WTC11 (cell line): ENCODE data around the gene CYREN. TPM values are rescaled to one million over a fixed set of nuclear protein-coding genes. Genes with fewer than 3 reads are reported as not detected.

ENCODE experiments used
- ATAC-seq: fragments of 200-7000 bp; cut with Tn5 transposase; 2 replicates; pipeline ENCODE4 v1.10.0; 2021; ENCODE audit warnings: mild to moderate bottlenecking, moderate library complexity
- CTCF ChIA-PET: fragments of 300-600 bp; sonication (Branson Sonifier 250); formaldehyde crosslinking; loops from one replicate; lab custom pipeline; 2021; ENCODE audit warnings: antibody characterized with exemption; lab: Charles Lee
- POLR2A ChIA-PET: fragments of 350-600 bp; sonication (Branson Sonifier 250); formaldehyde crosslinking; loops from one replicate; lab custom pipeline; 2021; ENCODE audit warnings: antibody characterized with exemption; lab: Charles Lee
- DNase-seq: peaks from one replicate; pipeline ENCODE4 v3.0.0; 2021; ENCODE audit warnings: low spot score
- H3K27ac Mint-ChIP-seq: 2 replicates; pipeline ENCODE4 v1.8.0; 2021; ENCODE audit warnings: mixed read lengths
- H3K27me3 Mint-ChIP-seq: 2 replicates; pipeline ENCODE4 v1.8.0; 2021; ENCODE audit warnings: low read depth, mild to moderate bottlenecking, moderate library complexity, mixed read lengths
- H3K36me3 Mint-ChIP-seq: 2 replicates; pipeline ENCODE4 v1.8.0; 2021; ENCODE audit warnings: mixed read lengths
- H3K4me1 Mint-ChIP-seq: 2 replicates; pipeline ENCODE4 v1.8.0; 2022; ENCODE audit warnings: mixed read lengths
- H3K4me3 Mint-ChIP-seq: 2 replicates; pipeline ENCODE4 v1.8.0; 2021; ENCODE audit warnings: mild to moderate bottlenecking, moderate library complexity, mixed read lengths
- H3K9me3 Mint-ChIP-seq: 2 replicates; pipeline ENCODE4 v1.8.0; 2021; ENCODE audit warnings: mixed read lengths
- MAX ChIP-seq: sonication (generic); formaldehyde crosslinking; IDR thresholded peaks from 2 replicates; pipeline ENCODE4 v1.8.0; 2022; ENCODE audit warnings: mild to moderate bottlenecking, missing genetic modification reagents
- NFYB ChIP-seq: sonication (generic); formaldehyde crosslinking; conservative IDR thresholded peaks from 2 replicates; pipeline ENCODE4 v1.8.0; 2022; ENCODE audit warnings: low read depth, missing genetic modification reagents
- PRRX2 ChIP-seq: fragments of 250-450 bp; sonication (Bioruptor Pico); IDR thresholded peaks from 2 replicates; pipeline ENCODE4 v1.8.0; 2021; ENCODE audit warnings: mild to moderate bottlenecking
- RELA ChIP-seq: sonication (generic); formaldehyde crosslinking; IDR thresholded peaks from 2 replicates; pipeline ENCODE4 v1.8.1; 2022; ENCODE audit warnings: missing genetic modification reagents, mild to moderate bottlenecking, borderline replicate concordance
- SMAD3 ChIP-seq: sonication (generic); formaldehyde crosslinking; IDR thresholded peaks from 2 replicates; pipeline ENCODE4 v1.8.0; 2022; ENCODE audit warnings: missing genetic modification reagents, mild to moderate bottlenecking, borderline replicate concordance
- ZBTB21 ChIP-seq: sonication (generic); formaldehyde crosslinking; IDR thresholded peaks from 2 replicates; pipeline ENCODE4 v1.8.1; 2023; ENCODE audit warnings: mild to moderate bottlenecking, missing genetic modification reagents, borderline replicate concordance
- ZNF317 ChIP-seq: sonication (generic); formaldehyde crosslinking; IDR thresholded peaks from 2 replicates; pipeline ENCODE4 v1.8.1; 2023; ENCODE audit warnings: low read depth, mild to moderate bottlenecking, moderate library complexity, missing genetic modification reagents, borderline replicate concordance
- total RNA-seq: library from RNA; stranded (reverse); gene quantifications from 3 replicates; pipeline ENCODE4 v1.2.3, GENCODE V29; 2021
- TF ChIP-seq, protein P1 (sequence below): sonication (generic); formaldehyde crosslinking; IDR thresholded peaks from 2 replicates; pipeline ENCODE4 v1.8.1; 2023; ENCODE audit warnings: mild to moderate bottlenecking, missing genetic modification reagents, borderline replicate concordance
- TF ChIP-seq, protein P2 (sequence below): sonication (generic); formaldehyde crosslinking; IDR thresholded peaks from 2 replicates; pipeline ENCODE4 v1.8.0; 2023; ENCODE audit warnings: missing genetic modification reagents, mild to moderate bottlenecking, borderline replicate concordance
- TF ChIP-seq, protein P3 (sequence below): sonication (generic); formaldehyde crosslinking; IDR thresholded peaks from 2 replicates; pipeline ENCODE4 v1.8.0; 2022; ENCODE audit warnings: mild to moderate bottlenecking, missing genetic modification reagents
- TF ChIP-seq, protein P4 (sequence below): fragments of 250-450 bp; sonication (Bioruptor Pico); IDR thresholded peaks from 2 replicates; pipeline ENCODE4 v1.9.0; 2021; ENCODE audit warnings: mild to moderate bottlenecking, borderline replicate concordance
- TF ChIP-seq, protein P5 (sequence below): fragments of 250-450 bp; sonication (Bioruptor Pico); IDR thresholded peaks from 2 replicates; pipeline ENCODE4 v1.9.0; 2021; ENCODE audit warnings: mild to moderate bottlenecking

Gene CYREN
- total RNA-seq, 1 experiment from 2014 or later, result 37.9 TPM

- TF ChIP-seq, protein P1, sequence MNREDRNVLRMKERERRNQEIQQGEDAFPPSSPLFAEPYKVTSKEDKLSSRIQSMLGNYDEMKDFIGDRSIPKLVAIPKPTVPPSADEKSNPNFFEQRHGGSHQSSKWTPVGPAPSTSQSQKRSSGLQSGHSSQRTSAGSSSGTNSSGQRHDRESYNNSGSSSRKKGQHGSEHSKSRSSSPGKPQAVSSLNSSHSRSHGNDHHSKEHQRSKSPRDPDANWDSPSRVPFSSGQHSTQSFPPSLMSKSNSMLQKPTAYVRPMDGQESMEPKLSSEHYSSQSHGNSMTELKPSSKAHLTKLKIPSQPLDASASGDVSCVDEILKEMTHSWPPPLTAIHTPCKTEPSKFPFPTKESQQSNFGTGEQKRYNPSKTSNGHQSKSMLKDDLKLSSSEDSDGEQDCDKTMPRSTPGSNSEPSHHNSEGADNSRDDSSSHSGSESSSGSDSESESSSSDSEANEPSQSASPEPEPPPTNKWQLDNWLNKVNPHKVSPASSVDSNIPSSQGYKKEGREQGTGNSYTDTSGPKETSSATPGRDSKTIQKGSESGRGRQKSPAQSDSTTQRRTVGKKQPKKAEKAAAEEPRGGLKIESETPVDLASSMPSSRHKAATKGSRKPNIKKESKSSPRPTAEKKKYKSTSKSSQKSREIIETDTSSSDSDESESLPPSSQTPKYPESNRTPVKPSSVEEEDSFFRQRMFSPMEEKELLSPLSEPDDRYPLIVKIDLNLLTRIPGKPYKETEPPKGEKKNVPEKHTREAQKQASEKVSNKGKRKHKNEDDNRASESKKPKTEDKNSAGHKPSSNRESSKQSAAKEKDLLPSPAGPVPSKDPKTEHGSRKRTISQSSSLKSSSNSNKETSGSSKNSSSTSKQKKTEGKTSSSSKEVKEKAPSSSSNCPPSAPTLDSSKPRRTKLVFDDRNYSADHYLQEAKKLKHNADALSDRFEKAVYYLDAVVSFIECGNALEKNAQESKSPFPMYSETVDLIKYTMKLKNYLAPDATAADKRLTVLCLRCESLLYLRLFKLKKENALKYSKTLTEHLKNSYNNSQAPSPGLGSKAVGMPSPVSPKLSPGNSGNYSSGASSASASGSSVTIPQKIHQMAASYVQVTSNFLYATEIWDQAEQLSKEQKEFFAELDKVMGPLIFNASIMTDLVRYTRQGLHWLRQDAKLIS (CRISPR knock-in tag), result no peak
- TF ChIP-seq RELA (CRISPR knock-in tag) (no peak), ZBTB21 (CRISPR knock-in tag) (no peak), ZNF317 (CRISPR knock-in tag) (no peak), SMAD3 (CRISPR knock-in tag) (no peak)
- TF ChIP-seq, protein P2, sequence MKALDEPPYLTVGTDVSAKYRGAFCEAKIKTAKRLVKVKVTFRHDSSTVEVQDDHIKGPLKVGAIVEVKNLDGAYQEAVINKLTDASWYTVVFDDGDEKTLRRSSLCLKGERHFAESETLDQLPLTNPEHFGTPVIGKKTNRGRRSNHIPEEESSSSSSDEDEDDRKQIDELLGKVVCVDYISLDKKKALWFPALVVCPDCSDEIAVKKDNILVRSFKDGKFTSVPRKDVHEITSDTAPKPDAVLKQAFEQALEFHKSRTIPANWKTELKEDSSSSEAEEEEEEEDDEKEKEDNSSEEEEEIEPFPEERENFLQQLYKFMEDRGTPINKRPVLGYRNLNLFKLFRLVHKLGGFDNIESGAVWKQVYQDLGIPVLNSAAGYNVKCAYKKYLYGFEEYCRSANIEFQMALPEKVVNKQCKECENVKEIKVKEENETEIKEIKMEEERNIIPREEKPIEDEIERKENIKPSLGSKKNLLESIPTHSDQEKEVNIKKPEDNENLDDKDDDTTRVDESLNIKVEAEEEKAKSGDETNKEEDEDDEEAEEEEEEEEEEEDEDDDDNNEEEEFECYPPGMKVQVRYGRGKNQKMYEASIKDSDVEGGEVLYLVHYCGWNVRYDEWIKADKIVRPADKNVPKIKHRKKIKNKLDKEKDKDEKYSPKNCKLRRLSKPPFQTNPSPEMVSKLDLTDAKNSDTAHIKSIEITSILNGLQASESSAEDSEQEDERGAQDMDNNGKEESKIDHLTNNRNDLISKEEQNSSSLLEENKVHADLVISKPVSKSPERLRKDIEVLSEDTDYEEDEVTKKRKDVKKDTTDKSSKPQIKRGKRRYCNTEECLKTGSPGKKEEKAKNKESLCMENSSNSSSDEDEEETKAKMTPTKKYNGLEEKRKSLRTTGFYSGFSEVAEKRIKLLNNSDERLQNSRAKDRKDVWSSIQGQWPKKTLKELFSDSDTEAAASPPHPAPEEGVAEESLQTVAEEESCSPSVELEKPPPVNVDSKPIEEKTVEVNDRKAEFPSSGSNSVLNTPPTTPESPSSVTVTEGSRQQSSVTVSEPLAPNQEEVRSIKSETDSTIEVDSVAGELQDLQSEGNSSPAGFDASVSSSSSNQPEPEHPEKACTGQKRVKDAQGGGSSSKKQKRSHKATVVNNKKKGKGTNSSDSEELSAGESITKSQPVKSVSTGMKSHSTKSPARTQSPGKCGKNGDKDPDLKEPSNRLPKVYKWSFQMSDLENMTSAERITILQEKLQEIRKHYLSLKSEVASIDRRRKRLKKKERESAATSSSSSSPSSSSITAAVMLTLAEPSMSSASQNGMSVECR, result no peak
- TF ChIP-seq, protein P3, sequence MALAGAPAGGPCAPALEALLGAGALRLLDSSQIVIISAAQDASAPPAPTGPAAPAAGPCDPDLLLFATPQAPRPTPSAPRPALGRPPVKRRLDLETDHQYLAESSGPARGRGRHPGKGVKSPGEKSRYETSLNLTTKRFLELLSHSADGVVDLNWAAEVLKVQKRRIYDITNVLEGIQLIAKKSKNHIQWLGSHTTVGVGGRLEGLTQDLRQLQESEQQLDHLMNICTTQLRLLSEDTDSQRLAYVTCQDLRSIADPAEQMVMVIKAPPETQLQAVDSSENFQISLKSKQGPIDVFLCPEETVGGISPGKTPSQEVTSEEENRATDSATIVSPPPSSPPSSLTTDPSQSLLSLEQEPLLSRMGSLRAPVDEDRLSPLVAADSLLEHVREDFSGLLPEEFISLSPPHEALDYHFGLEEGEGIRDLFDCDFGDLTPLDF (CRISPR knock-in tag), result no peak
Observed at GRCh38 chr7:135178364-135178763, 7.9 kb upstream of the CYREN start (continued).

GRCh38 chr7:135177028-135177696 is 6.7 kb upstream of the CYREN start:
- ATAC-seq (peak; percentile 66), DNase-seq (no peak)
- Mint-ChIP-seq H3K9me3 (peaks cover 34% of the 10 kb centered on the region), H3K4me3 (no peak overlapping the region), H3K27me3 (no peaks in the 10 kb centered on the region), H3K36me3 (peaks cover 30% of the 10 kb centered on the region), H3K4me1 (peaks cover 21% of the 10 kb centered on the region), H3K27ac (peak overlapping the region; percentile 71)
- CTCF ChIA-PET, result interaction anchor here (1.3 kb wide), 1 partner anchor 13 kb away, joined by 3 read pairs; no protein-coding TSS in a partner anchor
- POLR2A ChIA-PET, result no interaction called here
- no peak for TF ChIP-seq PRRX2 (CRISPR knock-in tag)
- TF ChIP-seq, protein P4, sequence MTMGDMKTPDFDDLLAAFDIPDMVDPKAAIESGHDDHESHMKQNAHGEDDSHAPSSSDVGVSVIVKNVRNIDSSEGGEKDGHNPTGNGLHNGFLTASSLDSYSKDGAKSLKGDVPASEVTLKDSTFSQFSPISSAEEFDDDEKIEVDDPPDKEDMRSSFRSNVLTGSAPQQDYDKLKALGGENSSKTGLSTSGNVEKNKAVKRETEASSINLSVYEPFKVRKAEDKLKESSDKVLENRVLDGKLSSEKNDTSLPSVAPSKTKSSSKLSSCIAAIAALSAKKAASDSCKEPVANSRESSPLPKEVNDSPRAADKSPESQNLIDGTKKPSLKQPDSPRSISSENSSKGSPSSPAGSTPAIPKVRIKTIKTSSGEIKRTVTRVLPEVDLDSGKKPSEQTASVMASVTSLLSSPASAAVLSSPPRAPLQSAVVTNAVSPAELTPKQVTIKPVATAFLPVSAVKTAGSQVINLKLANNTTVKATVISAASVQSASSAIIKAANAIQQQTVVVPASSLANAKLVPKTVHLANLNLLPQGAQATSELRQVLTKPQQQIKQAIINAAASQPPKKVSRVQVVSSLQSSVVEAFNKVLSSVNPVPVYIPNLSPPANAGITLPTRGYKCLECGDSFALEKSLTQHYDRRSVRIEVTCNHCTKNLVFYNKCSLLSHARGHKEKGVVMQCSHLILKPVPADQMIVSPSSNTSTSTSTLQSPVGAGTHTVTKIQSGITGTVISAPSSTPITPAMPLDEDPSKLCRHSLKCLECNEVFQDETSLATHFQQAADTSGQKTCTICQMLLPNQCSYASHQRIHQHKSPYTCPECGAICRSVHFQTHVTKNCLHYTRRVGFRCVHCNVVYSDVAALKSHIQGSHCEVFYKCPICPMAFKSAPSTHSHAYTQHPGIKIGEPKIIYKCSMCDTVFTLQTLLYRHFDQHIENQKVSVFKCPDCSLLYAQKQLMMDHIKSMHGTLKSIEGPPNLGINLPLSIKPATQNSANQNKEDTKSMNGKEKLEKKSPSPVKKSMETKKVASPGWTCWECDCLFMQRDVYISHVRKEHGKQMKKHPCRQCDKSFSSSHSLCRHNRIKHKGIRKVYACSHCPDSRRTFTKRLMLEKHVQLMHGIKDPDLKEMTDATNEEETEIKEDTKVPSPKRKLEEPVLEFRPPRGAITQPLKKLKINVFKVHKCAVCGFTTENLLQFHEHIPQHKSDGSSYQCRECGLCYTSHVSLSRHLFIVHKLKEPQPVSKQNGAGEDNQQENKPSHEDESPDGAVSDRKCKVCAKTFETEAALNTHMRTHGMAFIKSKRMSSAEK (CRISPR knock-in tag), result no peak
- 0 out of 2 replicates have a peak, but pooled peaks have one; percentile 20 for TF ChIP-seq MAX
- TF ChIP-seq, protein P5, sequence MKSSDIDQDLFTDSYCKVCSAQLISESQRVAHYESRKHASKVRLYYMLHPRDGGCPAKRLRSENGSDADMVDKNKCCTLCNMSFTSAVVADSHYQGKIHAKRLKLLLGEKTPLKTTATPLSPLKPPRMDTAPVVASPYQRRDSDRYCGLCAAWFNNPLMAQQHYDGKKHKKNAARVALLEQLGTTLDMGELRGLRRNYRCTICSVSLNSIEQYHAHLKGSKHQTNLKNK (CRISPR knock-in tag), result no peak
- no peak for TF ChIP-seq NFYB
